Activated CD4-positive, alpha-beta T cell treated with anti-CD3 and anti-CD28 coated beads for 36 hours (primary cell): ENCODE data around the gene DOCK11. TPM values are rescaled to one million over a fixed set of nuclear protein-coding genes. Genes with fewer than 3 reads are reported as not detected.

ENCODE experiments used
- ATAC-seq: fragments of 200-7000 bp; cut with Tn5 transposase; one replicate; pipeline ENCODE4 v1.10.0; 2021; ENCODE audit warnings: mild to moderate bottlenecking, moderate library complexity
- CTCF ChIA-PET: fragments of 350-600 bp; sonication (Branson Sonifier 250); formaldehyde crosslinking; loops from one replicate; lab custom pipeline; 2021; ENCODE audit warnings: antibody characterized with exemption; lab: Charles Lee
- POLR2A ChIA-PET: fragments of 350-600 bp; sonication (Branson Sonifier 250); formaldehyde crosslinking; loops from one replicate; lab custom pipeline; 2021; ENCODE audit warnings: antibody characterized with exemption, inconsistent platforms; lab: Charles Lee
- DNase-seq: peaks from one replicate; pipeline ENCODE4 v3.0.0-alpha.2; 2020
- H3K27ac Mint-ChIP-seq: one replicate; pipeline ENCODE4 v1.8.0; 2021; ENCODE audit warnings: mixed read lengths
- H3K27me3 Mint-ChIP-seq: one replicate; pipeline ENCODE4 v1.8.0; 2021; ENCODE audit warnings: mixed read lengths
- H3K36me3 Mint-ChIP-seq: one replicate; pipeline ENCODE4 v1.8.0; 2021; ENCODE audit warnings: low read depth, mixed read lengths
- H3K4me1 Mint-ChIP-seq: one replicate; pipeline ENCODE4 v1.8.0; 2021; ENCODE audit warnings: mixed read lengths
- H3K4me3 Mint-ChIP-seq: one replicate; pipeline ENCODE4 v1.8.0; 2021; ENCODE audit warnings: mild to moderate bottlenecking, moderate library complexity, mixed read lengths
- H3K9me3 Mint-ChIP-seq: one replicate; pipeline ENCODE4 v1.8.0; 2021; ENCODE audit warnings: low read depth, mixed read lengths
- intact Hi-C, 2 experiments: fragments of 100-400 bp; cut with DNase I in 1 of 2; cut with micrococcal nuclease in 1 of 2; formaldehyde crosslinking; loops; one replicate each; pipeline versions ENCODE4 v1.14.2 to v1.15.1; 2022 to 2024; cut with DNase I, micrococcal nuclease
- total RNA-seq, 2 experiments: library from RNA; stranded (reverse); gene quantifications; one replicate each; pipeline ENCODE4 v1.2.3, GENCODE V29; 2021

DOCK11 gene
- total RNA-seq, 2 experiments from 2014 or later = 37.2 to 47.3 TPM

DNA sequence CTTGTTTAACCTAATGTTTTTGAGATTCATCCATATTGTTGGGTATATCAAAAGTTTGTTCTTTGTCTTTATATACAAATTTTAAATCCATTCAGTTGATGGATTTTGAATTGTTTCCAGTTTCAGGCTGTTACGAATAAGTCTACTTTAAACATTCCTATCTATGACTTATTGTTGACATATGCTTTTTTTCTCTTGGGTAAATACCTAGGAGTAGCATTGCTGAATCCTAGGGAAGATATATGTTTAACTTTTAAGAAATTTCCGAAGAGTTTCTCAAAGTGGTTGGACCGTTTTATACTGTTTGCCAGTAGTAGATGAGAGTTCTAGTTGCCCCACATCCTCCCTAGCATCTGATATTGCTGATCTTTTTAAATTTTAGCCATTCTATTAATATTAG is 170.9 kb downstream of the DOCK11 start:
- Mint-ChIP-seq H3K27ac (no peak overlapping the region), H3K36me3 (peaks cover 23% of the 10 kb centered on the region), H3K4me3 (no peak overlapping the region), H3K27me3 (no peaks in the 10 kb centered on the region), H3K9me3 (no peaks in the 10 kb centered on the region), H3K4me1 (peaks cover 4% of the 10 kb centered on the region)
- DNase-seq (no peak), ATAC-seq (no peak)
- ChIA-PET CTCF (no interaction called here), POLR2A (interaction anchor here (0.7 kb wide), 1 partner anchor 202 kb away, joined by 5 read pairs; no protein-coding TSS in a partner anchor)
- intact Hi-C loops = no loop called here

DNA sequence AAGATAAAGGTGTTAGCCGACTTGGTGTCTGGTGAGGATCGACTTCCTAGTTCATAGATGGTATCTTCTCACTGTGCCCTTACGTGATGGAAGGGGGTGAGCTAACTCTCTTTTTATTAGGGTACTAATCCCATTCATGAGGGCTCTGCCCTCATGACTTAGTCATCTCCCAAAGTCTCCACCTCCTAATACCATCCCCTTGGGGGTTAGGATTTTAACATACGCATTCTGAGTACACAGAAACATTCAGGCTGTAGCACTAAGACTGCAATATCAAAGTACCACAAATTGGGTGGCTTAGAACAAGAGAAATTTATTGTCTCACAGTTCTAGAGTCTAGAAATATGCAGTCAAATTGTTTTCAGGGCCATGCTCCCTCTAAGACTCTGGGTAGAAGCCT is 173.8 kb downstream of the DOCK11 start:
- Mint-ChIP-seq H3K27me3 (no peaks in the 10 kb centered on the region), H3K4me1 (peaks cover 4% of the 10 kb centered on the region), H3K4me3 (no peak overlapping the region), H3K9me3 (no peaks in the 10 kb centered on the region), H3K27ac (no peak overlapping the region), H3K36me3 (peaks cover 16% of the 10 kb centered on the region)
- CTCF ChIA-PET = no interaction called here
- POLR2A ChIA-PET = no interaction called here
- intact Hi-C loops = no loop called here
- DNase-seq (no peak), ATAC-seq (no peak)

DNA sequence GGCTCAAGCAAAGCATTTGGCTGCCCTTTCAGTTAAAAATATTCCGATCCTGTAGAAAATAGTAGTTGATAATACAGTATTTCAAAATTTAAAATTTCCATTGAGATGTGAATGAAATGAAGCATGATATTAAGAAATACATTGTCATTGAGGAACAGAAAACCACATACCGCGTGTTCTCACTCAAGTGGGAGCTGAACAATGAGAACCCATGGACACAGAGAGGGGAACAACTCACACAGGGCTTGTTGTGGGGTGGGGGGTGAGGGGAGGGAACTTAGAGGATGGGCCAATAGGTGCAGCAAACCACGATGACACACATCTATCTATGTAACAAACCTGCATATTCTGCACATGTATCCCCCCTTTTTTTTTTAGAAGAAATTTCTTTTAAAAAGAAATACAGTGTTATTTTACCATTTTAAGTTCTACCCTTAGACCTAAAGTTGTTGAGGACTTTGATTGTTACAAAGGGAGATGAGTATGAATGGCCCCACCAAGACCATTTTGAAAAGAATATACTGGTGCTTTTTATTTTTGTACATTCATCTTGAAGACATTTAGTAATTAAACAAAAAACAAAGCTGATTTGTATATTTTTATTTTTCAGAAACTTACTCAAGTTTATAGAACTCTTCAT is 179.8 kb downstream of the DOCK11 start:
- ATAC-seq = no peak
- Mint-ChIP-seq H3K4me1 (peaks cover 2% of the 10 kb centered on the region), H3K27me3 (no peaks in the 10 kb centered on the region), H3K27ac (no peak overlapping the region), H3K9me3 (no peaks in the 10 kb centered on the region), H3K4me3 (no peak overlapping the region), H3K36me3 (peaks cover 7% of the 10 kb centered on the region)
- intact Hi-C loops = no loop called here
- no peak for DNase-seq
- ChIA-PET CTCF (interaction anchor here (1.0 to 1.5 kb wide), 2 partner anchors 10 to 70 kb away, joined by 3 read pairs; no protein-coding TSS in a partner anchor), POLR2A (no interaction called here)

DNA sequence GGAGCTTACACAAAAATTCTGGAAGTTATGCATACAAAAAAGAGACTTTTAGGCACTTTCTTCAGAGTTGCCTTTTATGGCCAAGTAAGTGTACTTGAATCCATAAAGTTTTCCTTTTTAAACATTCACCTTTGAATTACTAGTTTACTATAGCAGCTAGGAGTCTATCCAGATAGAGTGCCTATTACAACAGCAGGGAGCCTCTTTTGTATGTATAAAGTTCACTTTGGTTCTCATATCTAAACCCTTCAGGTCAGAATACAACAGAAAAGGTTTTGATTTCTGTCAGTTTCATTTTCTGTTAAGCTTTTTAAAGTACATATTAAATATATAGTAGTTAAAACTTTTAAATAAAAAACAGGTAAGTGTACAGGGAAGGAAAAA is 180.3 kb downstream of the DOCK11 start:
- DNase-seq (no peak), ATAC-seq (no peak)
- Mint-ChIP-seq H3K4me1 (peaks cover 2% of the 10 kb centered on the region), H3K4me3 (no peak overlapping the region), H3K27ac (peak overlapping the region; percentile 29), H3K36me3 (peaks cover 5% of the 10 kb centered on the region), H3K27me3 (no peaks in the 10 kb centered on the region), H3K9me3 (no peaks in the 10 kb centered on the region)
- CTCF ChIA-PET = interaction anchor here (1.0 to 1.5 kb wide), 2 partner anchors 10 to 71 kb away, joined by 3 read pairs; no protein-coding TSS in a partner anchor
- intact Hi-C loops = no loop called here
- POLR2A ChIA-PET = no interaction called here

DNA sequence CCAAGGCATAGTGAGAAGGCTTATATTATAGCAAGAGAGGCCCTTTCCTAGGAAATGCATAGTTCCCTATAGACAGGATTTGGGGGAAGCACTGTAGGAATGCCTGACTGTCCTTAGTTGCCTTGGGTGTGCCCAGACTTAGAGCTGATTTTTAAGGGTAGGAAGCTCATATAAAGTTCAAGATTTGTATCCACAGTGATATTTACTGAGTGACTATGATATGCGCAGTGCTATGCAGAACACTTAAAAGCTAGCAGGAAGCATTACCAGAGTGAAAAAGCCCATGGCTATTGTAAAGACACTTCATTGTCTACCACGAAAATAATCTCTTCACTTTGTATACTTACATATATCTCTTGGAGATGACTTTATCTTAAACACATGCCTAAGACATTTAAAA is 181.7 kb downstream of the DOCK11 start:
- Mint-ChIP-seq H3K27ac (no peak overlapping the region), H3K27me3 (no peaks in the 10 kb centered on the region), H3K4me1 (peaks cover 2% of the 10 kb centered on the region), H3K4me3 (no peak overlapping the region), H3K9me3 (no peaks in the 10 kb centered on the region), H3K36me3 (peaks cover 6% of the 10 kb centered on the region)
- DNase-seq = no peak
- CTCF ChIA-PET = interaction anchor here (1.5 kb wide), 1 partner anchor 8 kb away, joined by 3 read pairs; no protein-coding TSS in a partner anchor
- POLR2A ChIA-PET = no interaction called here
- intact Hi-C loops = no loop called here
- no peak for ATAC-seq

DNA sequence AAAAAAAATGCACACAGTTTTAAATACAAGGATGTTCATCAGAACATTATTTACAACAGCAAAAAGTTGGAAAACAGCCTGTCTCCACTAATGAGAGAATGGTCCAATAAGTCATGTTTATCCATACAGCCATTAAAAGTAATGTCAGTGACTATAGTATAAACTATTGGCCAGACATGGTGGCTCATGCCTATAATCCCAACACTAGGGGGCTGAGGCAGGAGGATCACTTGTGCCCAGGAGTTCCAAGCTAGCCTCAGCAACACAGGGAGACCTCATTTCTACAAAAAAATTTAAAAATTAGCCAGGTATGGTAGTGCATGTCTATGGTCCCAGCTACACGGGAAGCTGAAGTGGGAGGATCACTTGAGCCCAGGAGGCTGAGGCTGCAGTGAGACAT is 183.7 kb downstream of the DOCK11 start:
- Mint-ChIP-seq H3K27me3 (no peaks in the 10 kb centered on the region), H3K9me3 (no peaks in the 10 kb centered on the region), H3K4me3 (no peak overlapping the region), H3K36me3 (peaks cover 10% of the 10 kb centered on the region), H3K4me1 (peaks cover 2% of the 10 kb centered on the region), H3K27ac (no peak overlapping the region)
- POLR2A ChIA-PET = no interaction called here
- DNase-seq (no peak), ATAC-seq (no peak)
- CTCF ChIA-PET = no interaction called here
- intact Hi-C loops = no loop called here

DNA sequence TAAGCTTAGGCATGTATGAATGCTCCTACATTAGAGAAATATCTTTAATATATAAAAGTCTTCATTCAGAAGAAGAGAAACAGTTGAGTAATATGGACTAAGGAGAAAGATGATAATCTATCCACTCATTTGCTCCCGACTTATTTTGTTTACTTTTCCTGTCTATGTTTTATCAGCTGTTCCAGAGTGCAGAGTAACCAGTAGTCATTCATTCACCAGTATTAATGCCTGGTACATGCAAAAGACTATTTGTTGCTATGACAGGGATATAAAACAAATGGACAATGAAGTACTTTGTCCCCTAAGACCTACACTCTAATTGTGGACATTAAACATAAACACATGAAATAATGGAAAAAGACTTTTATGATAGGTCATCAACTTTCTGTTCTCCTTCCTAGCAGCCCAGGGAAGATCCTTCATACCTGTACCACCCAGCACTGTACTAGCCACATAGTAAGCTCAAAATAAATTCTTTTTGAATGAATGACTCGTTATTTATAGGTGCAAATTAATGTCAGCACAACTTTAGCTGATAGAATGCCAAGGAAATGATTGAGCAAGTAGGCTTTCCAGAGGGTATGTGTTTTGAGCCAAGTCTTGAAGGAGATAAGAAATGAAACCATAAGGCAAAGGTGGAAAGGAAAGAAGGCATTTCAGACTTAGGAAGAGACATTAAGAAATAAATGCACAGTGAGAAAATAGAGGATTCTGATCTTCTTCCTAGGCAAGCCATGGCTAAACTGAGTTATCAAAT is 186.8 kb downstream of the DOCK11 start:
- Mint-ChIP-seq H3K9me3 (no peaks in the 10 kb centered on the region), H3K27ac (no peak overlapping the region), H3K4me3 (no peak overlapping the region), H3K36me3 (peaks cover 8% of the 10 kb centered on the region), H3K27me3 (no peaks in the 10 kb centered on the region), H3K4me1 (no peaks in the 10 kb centered on the region)
- ChIA-PET CTCF (no interaction called here), POLR2A (no interaction called here)
- intact Hi-C loops = no loop called here
- ATAC-seq = no peak
- no peak for DNase-seq

DNA sequence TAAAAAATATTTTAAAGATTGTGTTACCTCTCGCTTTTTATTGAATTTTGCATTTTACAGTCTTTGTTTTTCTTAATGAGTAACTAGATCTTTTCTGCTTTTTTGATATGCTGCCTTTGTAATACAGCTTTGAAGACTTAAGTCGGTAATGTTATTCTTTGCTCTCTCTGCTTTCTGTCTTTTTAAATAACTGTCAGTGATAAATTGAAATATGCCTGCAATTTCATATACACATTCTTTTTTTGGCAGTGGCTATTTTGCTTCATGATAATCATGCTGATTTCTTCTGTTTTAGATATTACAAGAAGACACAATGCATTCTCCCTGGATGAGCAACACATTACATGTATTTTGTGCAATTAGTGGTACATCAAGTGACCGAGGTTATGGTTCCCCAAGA is 189.8 kb downstream of the DOCK11 start:
- intact Hi-C loops = no loop called here
- DNase-seq (no peak), ATAC-seq (no peak)
- H3K9me3 Mint-ChIP-seq = no peaks in the 10 kb centered on the region
- CTCF ChIA-PET = interaction anchor here (1.1 to 1.2 kb wide), 2 partner anchors 9 to 58 kb away, joined by 3 read pairs; no protein-coding TSS in a partner anchor
- no peak overlapping the region for H3K27ac Mint-ChIP-seq
- H3K4me1 Mint-ChIP-seq = no peaks in the 10 kb centered on the region
- H3K4me3 Mint-ChIP-seq = no peak overlapping the region
- no peaks in the 10 kb centered on the region for H3K27me3 Mint-ChIP-seq
- POLR2A ChIA-PET = no interaction called here
- peaks cover 15% of the 10 kb centered on the region for H3K36me3 Mint-ChIP-seq

DNA sequence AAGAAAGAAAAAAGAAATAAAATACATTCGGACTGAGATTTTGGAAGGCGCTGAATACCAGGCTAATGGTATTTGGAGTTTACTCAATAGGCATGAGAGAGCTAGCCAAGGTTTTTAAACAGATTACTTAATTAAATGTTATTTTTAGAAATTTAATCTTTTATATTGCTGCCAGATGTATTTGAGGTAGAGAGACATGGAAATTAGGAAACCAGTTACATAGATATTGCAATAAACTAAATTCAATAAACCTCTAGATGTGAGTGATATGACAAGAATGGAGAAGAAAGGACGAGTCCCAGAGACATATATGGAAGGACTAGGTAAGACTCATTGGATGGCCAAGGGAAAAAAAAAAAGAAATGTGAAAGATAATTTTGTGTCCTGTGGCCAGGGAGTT is 193.3 kb downstream of the DOCK11 start:
- H3K4me3 Mint-ChIP-seq = no peak overlapping the region
- no peaks in the 10 kb centered on the region for H3K9me3 Mint-ChIP-seq
- ATAC-seq (no peak), DNase-seq (no peak)
- no peaks in the 10 kb centered on the region for H3K27me3 Mint-ChIP-seq
- intact Hi-C loops = no loop called here
- H3K4me1 Mint-ChIP-seq = no peaks in the 10 kb centered on the region
- H3K27ac Mint-ChIP-seq = no peak overlapping the region
- POLR2A ChIA-PET = no interaction called here
- peaks cover 8% of the 10 kb centered on the region for H3K36me3 Mint-ChIP-seq
- CTCF ChIA-PET = interaction anchor here (0.6 to 1.3 kb wide), 2 partner anchors 18 to 119 kb away, joined by 3 read pairs; no protein-coding TSS in a partner anchor

DNA sequence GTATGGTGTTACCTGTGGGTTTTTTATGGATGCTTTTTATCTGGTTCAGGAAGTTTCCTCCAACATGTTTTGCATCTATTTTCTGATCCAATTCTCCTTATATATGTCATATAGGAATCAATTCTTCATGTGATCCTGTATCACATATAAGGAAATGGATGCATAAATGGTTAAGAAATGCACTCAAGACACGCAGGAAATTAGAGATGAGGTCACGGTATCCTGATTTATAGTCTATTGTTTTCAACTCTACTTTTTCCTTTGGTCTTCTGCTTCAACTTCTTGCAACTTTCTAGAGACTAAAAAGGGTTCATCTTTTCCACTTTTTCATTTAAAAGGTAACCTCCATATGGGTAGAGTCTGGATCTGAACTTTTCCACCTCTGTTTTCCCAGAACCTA is 198.2 kb downstream of the DOCK11 start:
- intact Hi-C loops = no loop called here
- no peak for DNase-seq
- Mint-ChIP-seq H3K4me1 (no peaks in the 10 kb centered on the region), H3K27ac (no peak overlapping the region), H3K9me3 (no peaks in the 10 kb centered on the region), H3K36me3 (peaks cover 6% of the 10 kb centered on the region), H3K4me3 (no peak overlapping the region), H3K27me3 (no peaks in the 10 kb centered on the region)
- ATAC-seq = no peak
- POLR2A ChIA-PET = no interaction called here
- CTCF ChIA-PET = no interaction called here

DNA sequence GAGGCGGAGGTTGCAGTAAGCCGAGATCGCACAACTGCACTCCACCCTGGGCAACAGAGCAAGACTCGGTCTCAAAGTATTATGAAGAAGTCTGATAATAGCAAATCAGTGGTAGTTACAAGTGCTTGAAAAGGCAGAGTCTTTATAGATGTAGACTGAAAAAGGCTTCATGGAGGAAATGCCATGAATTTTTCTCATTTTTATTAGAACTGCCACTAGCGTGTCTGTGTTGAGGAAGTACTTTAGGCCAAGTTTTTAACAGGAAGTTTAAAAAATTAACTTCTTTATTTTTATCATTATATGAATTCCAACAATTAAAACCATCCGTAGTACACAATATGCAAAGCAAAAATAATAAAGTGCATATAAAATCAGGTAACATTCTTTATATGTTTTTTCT is 199.0 kb downstream of the DOCK11 start:
- no peak overlapping the region for H3K27ac Mint-ChIP-seq
- ChIA-PET POLR2A (no interaction called here), CTCF (no interaction called here)
- no peaks in the 10 kb centered on the region for H3K9me3 Mint-ChIP-seq
- no peaks in the 10 kb centered on the region for H3K4me1 Mint-ChIP-seq
- intact Hi-C loops = no loop called here
- no peak for DNase-seq
- H3K27me3 Mint-ChIP-seq = no peaks in the 10 kb centered on the region
- H3K4me3 Mint-ChIP-seq = no peak overlapping the region
- no peak for ATAC-seq
- H3K36me3 Mint-ChIP-seq = peaks cover 4% of the 10 kb centered on the region
